H9 (cell line): Measurements from ENCODE around the gene MARCHF7. TPM values are rescaled to one million over a fixed set of nuclear protein-coding genes. Genes with fewer than 3 reads are reported as not detected.

Experiments used
- DNase-seq: peaks from one replicate; pipeline ENCODE4 v3.0.0-alpha.2; 2017
- H2AFZ ChIP-seq: one replicate; pipeline ENCODE4 v1.6.1; 2013; ENCODE audit warnings: mild to moderate bottlenecking, low read length, control low read depth, moderate library complexity
- H2AK5ac ChIP-seq: 2 replicates; pipeline ENCODE4 v1.6.1; 2013; ENCODE audit warnings: low read length, control low read depth, mixed read lengths; ENCODE audit not compliant: insufficient read length
- H2BK120ac ChIP-seq: one replicate; pipeline ENCODE4 v1.6.1; 2013; ENCODE audit warnings: low read depth, mild to moderate bottlenecking, low read length, control low read depth, inconsistent platforms; ENCODE audit not compliant: poor library complexity, severe bottlenecking
- H2BK12ac ChIP-seq: 2 replicates; pipeline ENCODE4 v1.6.1; 2013; ENCODE audit warnings: low read length, control low read depth, mixed read lengths, low read depth; ENCODE audit not compliant: insufficient read length
- H2BK15ac ChIP-seq: 2 replicates; pipeline ENCODE4 v1.6.1; 2013; ENCODE audit warnings: low read depth, low read length, control low read depth
- H2BK20ac ChIP-seq: one replicate; pipeline ENCODE4 v1.6.1; 2013; ENCODE audit warnings: low read depth, mild to moderate bottlenecking, low read length, control low read depth, inconsistent platforms; ENCODE audit not compliant: poor library complexity, severe bottlenecking
- H2BK5ac ChIP-seq: 2 replicates; pipeline ENCODE4 v1.6.1; 2013; ENCODE audit warnings: low read length, control low read depth, mixed read lengths; ENCODE audit not compliant: insufficient read length
- H3K14ac ChIP-seq: 2 replicates; pipeline ENCODE4 v1.6.1; 2013; ENCODE audit warnings: low read length, control low read depth; ENCODE audit not compliant: insufficient read depth
- H3K18ac ChIP-seq: 2 replicates; pipeline ENCODE4 v1.6.1; 2013; ENCODE audit warnings: low read depth, mild to moderate bottlenecking, mixed read lengths, low read length, control low read depth; ENCODE audit not compliant: insufficient read length
- H3K23ac ChIP-seq: 2 replicates; pipeline ENCODE4 v1.6.1; 2013; ENCODE audit warnings: low read length, control low read depth, mixed read lengths, low read depth; ENCODE audit not compliant: insufficient read length
- H3K23me2 ChIP-seq: 2 replicates; pipeline ENCODE4 v1.6.1; 2013; ENCODE audit warnings: low read depth, mild to moderate bottlenecking, mixed read lengths, low read length, control low read depth; ENCODE audit not compliant: insufficient read length, poor library complexity, severe bottlenecking
- H3K27ac ChIP-seq: 2 replicates; pipeline ENCODE4 v1.5.1; 2013; ENCODE audit warnings: low read length, control low read depth, mixed read lengths, low read depth; ENCODE audit not compliant: insufficient read length
- H3K27me3 ChIP-seq: 2 replicates; pipeline ENCODE4 v1.6.1; 2013; ENCODE audit warnings: low read length, control low read depth, inconsistent platforms; ENCODE audit not compliant: insufficient read depth
- H3K4ac ChIP-seq: 2 replicates; pipeline ENCODE4 v1.6.1; 2013; ENCODE audit warnings: low read depth, mild to moderate bottlenecking, control low read depth, inconsistent platforms, low read length, moderate library complexity
- H3K4me1 ChIP-seq: 2 replicates; pipeline ENCODE4 v1.6.1; 2013; ENCODE audit warnings: low read length, control low read depth, inconsistent platforms; ENCODE audit not compliant: insufficient read depth
- H3K4me2 ChIP-seq: 2 replicates; pipeline ENCODE4 v1.6.1; 2013; ENCODE audit warnings: low read length, control low read depth, mixed read lengths; ENCODE audit not compliant: insufficient read length, insufficient read depth
- H3K56ac ChIP-seq: 2 replicates; pipeline ENCODE4 v1.6.1; 2013; ENCODE audit warnings: low read depth, mild to moderate bottlenecking, mixed read lengths, low read length, control low read depth; ENCODE audit not compliant: insufficient read length
- H3K79me1 ChIP-seq: 2 replicates; pipeline ENCODE4 v1.6.1; 2013; ENCODE audit warnings: low read depth, mild to moderate bottlenecking, moderate library complexity, low read length, control low read depth, inconsistent platforms; ENCODE audit not compliant: insufficient read depth, poor library complexity, severe bottlenecking
- H3K79me2 ChIP-seq: 2 replicates; pipeline ENCODE4 v1.6.1; 2013; ENCODE audit warnings: low read length, control low read depth, inconsistent platforms; ENCODE audit not compliant: insufficient read depth
- H3K9ac ChIP-seq: 2 replicates; pipeline ENCODE4 v1.6.1; 2013; ENCODE audit warnings: low read length, control low read depth, mixed read lengths; ENCODE audit not compliant: insufficient read length; ENCODE audit errors: extremely low read depth
- H3K9me3 ChIP-seq: one replicate; pipeline ENCODE4 v1.6.1; 2013; ENCODE audit warnings: low read depth, low read length, inconsistent platforms; ENCODE audit not compliant: control insufficient read depth
- H3T11ph ChIP-seq: one replicate; pipeline ENCODE4 v1.6.1; 2013; ENCODE audit warnings: mild to moderate bottlenecking, low read length, control low read depth, inconsistent platforms
- H4K20me1 ChIP-seq: one replicate; pipeline ENCODE4 v1.6.1; 2013; ENCODE audit not compliant: control insufficient read depth, insufficient read length, insufficient read depth
- H4K5ac ChIP-seq: 2 replicates; pipeline ENCODE4 v1.6.1; 2013; ENCODE audit warnings: low read depth, mild to moderate bottlenecking, mixed read lengths, low read length, control low read depth; ENCODE audit not compliant: insufficient read length
- H4K8ac ChIP-seq: replicated peaks from 2 replicates; pipeline ENCODE4 v1.6.1; 2013; ENCODE audit warnings: low read length, control low read depth, mixed read lengths, low read depth; ENCODE audit not compliant: insufficient read length
- H4K91ac ChIP-seq: 2 replicates; pipeline ENCODE4 v1.6.1; 2013; ENCODE audit warnings: low read depth, mild to moderate bottlenecking, moderate library complexity, mixed read lengths, low read length, control low read depth; ENCODE audit not compliant: insufficient read length
- H3K27ac Mint-ChIP-seq, 3 experiments: 2 replicates in 2 of 3; 3 replicates in 1 of 3; pipeline ENCODE4 v1.8.0; 2020 to 2021; ENCODE audit warnings: mixed read lengths in 3 of 3, mild to moderate bottlenecking in 1 of 3, moderate library complexity in 1 of 3
- H3K27me3 Mint-ChIP-seq: 2 replicates; pipeline ENCODE4 v1.8.0; 2021; ENCODE audit warnings: low read depth, mild to moderate bottlenecking, moderate library complexity, mixed read lengths
- H3K36me3 Mint-ChIP-seq, 3 experiments: 2 replicates in 2 of 3; 3 replicates in 1 of 3; pipeline ENCODE4 v1.8.0; 2020 to 2021; ENCODE audit warnings: low read depth in 3 of 3, mixed read lengths in 3 of 3; ENCODE audit not compliant: insufficient read depth in 1 of 3
- H3K4me1 Mint-ChIP-seq, 2 experiments: 2 replicates each; pipeline ENCODE4 v1.8.0; 2020; ENCODE audit warnings: mixed read lengths in 2 of 2
- H3K4me3 Mint-ChIP-seq, 2 experiments: 2 replicates in 1 of 2; 3 replicates in 1 of 2; pipeline ENCODE4 v1.8.0; 2020 to 2021; ENCODE audit warnings: mild to moderate bottlenecking in 2 of 2, mixed read lengths in 2 of 2, moderate library complexity in 1 of 2
- H3K9me3 Mint-ChIP-seq, 2 experiments: 2 replicates in 1 of 2; 3 replicates in 1 of 2; pipeline ENCODE4 v1.8.0; 2020; ENCODE audit warnings: mild to moderate bottlenecking in 2 of 2, mixed read lengths in 2 of 2, moderate library complexity in 1 of 2
- CTCF ChIP-seq: fragments of 200-600 bp; sonication (generic); conservative IDR thresholded peaks from 3 replicates; pipeline ENCODE4 v1.8.0; 2021; ENCODE audit warnings: antibody characterized with exemption, mild to moderate bottlenecking
- WGBS: extraction: QIAGEN DNeasy Blood & Tissue Kit; methylation state at CpG from one replicate; pipeline ENCODE4 v1.1.7; 2013; ENCODE audit warnings: missing lambda C conversion rate, low lambda C conversion rate, mixed read lengths; ENCODE audit not compliant: insufficient read length; ENCODE audit errors: extremely low coverage; 5-methylcytosine and 5-hydroxymethylcytosine counted together
- total RNA-seq: library from RNA; stranded (reverse); gene quantifications from 2 replicates; pipeline ENCODE4 v1.2.1, GENCODE V29; 2021

Gene MARCHF7
- total RNA-seq, 1 experiment from 2014 or later: 111 TPM

GRCh38 chr2:159758686-159759085, 46.4 kb downstream of the MARCHF7 start:
- H3K14ac ChIP-seq: no peak overlapping the region
- no peak for TF ChIP-seq CTCF
- no peak overlapping the region for H3K27ac ChIP-seq
- no peak overlapping the region for H3K27ac Mint-ChIP-seq
- H4K5ac ChIP-seq: no peak overlapping the region
- no peak overlapping the region for H2BK120ac ChIP-seq
- no peak overlapping the region for H4K91ac ChIP-seq
- no peak overlapping the region for H3K18ac ChIP-seq
- no peak overlapping the region for H2BK12ac ChIP-seq
- H3K56ac ChIP-seq: no peak overlapping the region
- no peak overlapping the region for H3K4me2 ChIP-seq
- peaks cover 4% of the 10 kb centered on the region; the same call in 1 of the 2 replicates for H3K79me2 ChIP-seq
- no peaks in the 10 kb centered on the region for H3K27me3 Mint-ChIP-seq
- H2BK20ac ChIP-seq: no peak overlapping the region
- H3T11ph ChIP-seq: no peak overlapping the region
- H2AK5ac ChIP-seq: no peak overlapping the region
- no peaks in the 10 kb centered on the region for H3K9me3 Mint-ChIP-seq
- no peaks in the 10 kb centered on the region for H3K9me3 ChIP-seq
- no peak overlapping the region for H2BK5ac ChIP-seq
- no peak overlapping the region for H3K23ac ChIP-seq
- no peaks in the 10 kb centered on the region for H3K4me1 Mint-ChIP-seq
- H3K9ac ChIP-seq: no peak overlapping the region
- no peak overlapping the region for H4K8ac ChIP-seq
- DNase-seq: no peak
- WGBS: no CpG with 5 or more reads among the region's 1 CpG
- no peaks in the 10 kb centered on the region for H3K4me1 ChIP-seq
- no peaks in the 10 kb centered on the region for H4K20me1 ChIP-seq
- H3K27me3 ChIP-seq: no peaks in the 10 kb centered on the region
- no peaks in the 10 kb centered on the region for H3K23me2 ChIP-seq
- no peak overlapping the region for H2BK15ac ChIP-seq
- peaks cover 2% of the 10 kb centered on the region for H3K79me1 ChIP-seq
- H2AFZ ChIP-seq: no peak overlapping the region
- no peak overlapping the region for H3K4me3 Mint-ChIP-seq
- H3K4ac ChIP-seq: no peak overlapping the region
- peaks cover 22 to 58% (median 49%) of the 10 kb centered on the region in 3 experiments; a peak in 6 of 7 replicates for H3K36me3 Mint-ChIP-seq
